ENCODE data around the gene NEUROD2. TPM values are rescaled to one million over a fixed set of nuclear protein-coding genes. Genes with fewer than 3 reads are reported as not detected.

NEUROD2 gene
- total RNA-seq, 4 donors from 2014 or later: 0.06 TPM; not detected in 3

DNA sequence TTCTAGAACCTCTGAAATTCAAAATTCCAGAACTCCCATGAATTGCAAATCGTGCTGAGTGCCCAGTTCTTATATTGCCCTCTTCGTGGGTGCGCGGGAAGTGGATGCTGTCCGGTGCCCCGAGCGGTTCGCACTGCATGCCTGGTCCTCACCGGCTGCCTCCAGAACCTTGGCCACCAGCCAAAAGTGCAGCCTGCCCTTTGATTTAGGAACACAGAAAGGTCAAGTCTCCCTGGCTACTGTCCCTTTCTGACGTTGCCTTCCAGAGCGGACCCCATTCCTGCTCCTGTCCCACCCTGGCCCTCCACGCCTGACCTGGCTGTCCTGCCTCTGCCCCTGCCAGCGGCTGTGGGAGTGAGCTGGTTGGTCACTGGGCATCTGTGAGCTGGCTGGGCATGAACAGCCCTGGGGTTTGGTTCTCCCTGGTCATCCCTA, 9.7 kb downstream of the NEUROD2 start:
- no peak for TF ChIP-seq CTCF (IDR thresholded peaks at IDR 0.05)
- DNase-seq (ENCODE audit: low spot score) (no peak), ATAC-seq (ENCODE audit: low FRiP score) (no peak)

GRCh38 chr17:39597372-39598046, 10.2 kb downstream of the NEUROD2 start:
- ATAC-seq (ENCODE audit: low FRiP score) (no peak), DNase-seq (ENCODE audit: low spot score) (no peak)
- TF ChIP-seq CTCF (IDR thresholded peaks at IDR 0.05): no peak

GRCh38 chr17:39596543-39597267, 11.0 kb downstream of the NEUROD2 start:
- TF ChIP-seq CTCF (IDR thresholded peaks at IDR 0.05): no peak
- no peak for DNase-seq (ENCODE audit: low spot score)
- ATAC-seq (ENCODE audit: low FRiP score): no peak

GRCh38 chr17:39595928-39596510, 11.7 kb downstream of the NEUROD2 start:
- ATAC-seq (ENCODE audit: low FRiP score) (no peak), DNase-seq (ENCODE audit: low spot score) (no peak)
- no peak for TF ChIP-seq CTCF (IDR thresholded peaks at IDR 0.05)

- ATAC-seq (ENCODE audit: low FRiP score): no peak
- TF ChIP-seq CTCF (IDR thresholded peaks at IDR 0.05): no peak
Measured at GRCh38 chr17:39595294-39595693, 12.4 kb downstream of the NEUROD2 start.

DNA sequence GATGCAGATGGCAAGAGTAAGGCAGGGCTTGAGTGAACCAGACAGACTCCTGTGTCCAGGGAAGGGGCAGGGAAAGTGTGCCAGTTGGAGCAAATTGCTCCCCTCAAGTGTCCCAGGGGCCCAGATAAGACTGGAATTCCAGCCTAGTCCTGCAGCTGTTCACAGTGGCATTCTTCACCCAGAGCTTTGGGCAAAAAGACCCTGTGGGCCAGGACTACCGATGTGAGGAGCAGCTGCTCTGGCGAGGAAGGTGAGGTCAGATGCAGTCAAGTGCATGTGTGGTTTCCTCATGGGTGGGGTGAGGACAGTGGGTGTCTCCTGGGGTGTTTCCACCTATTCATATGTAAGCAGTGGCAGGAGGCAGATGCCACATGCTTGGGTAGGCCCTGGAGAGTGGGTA, 14.3 kb downstream of the NEUROD2 start:
- no peak for DNase-seq (ENCODE audit: low spot score)
- TF ChIP-seq CTCF (IDR thresholded peaks at IDR 0.05): no peak
- ATAC-seq (ENCODE audit: low FRiP score): no peak

More at GRCh38 chr17:39595294-39595693, 12.4 kb downstream of the NEUROD2 start:
- no peak for DNase-seq (ENCODE audit: low spot score)
